ENCODE data around the gene ADPRHL1.
"Not testable (repeated sequence)": the region's sequence is repeated elsewhere in the genome, so short reads cannot be mapped to it uniquely, and the experiment has no call there.

The ADPRHL1 gene

GRCh38 chr13:113454936-113455335, 1.6 kb upstream of the ADPRHL1 start:
- DNase-seq: no peak

DNA sequence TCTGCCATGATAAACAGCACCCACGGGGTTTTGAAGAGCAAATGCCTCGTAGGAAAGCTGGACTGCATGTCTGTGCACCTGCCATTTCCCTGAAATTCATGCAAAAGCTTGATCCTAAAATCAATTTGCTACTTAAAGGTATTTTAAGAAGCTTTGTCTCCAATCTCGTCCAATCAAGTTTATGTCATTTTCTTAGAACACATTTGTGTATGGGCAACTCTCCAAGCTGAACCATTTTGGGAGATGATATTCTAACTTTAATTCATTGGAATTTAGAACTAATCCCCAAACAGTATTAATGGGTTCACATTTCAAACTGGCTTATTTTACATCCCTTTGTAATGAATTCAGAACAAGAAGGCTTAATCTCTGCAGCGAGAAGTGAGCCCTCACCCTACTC, 822 bp downstream of the ADPRHL1 start:
- no peak for DNase-seq

GRCh38 chr13:113451951-113452421, 1.3 kb downstream of the ADPRHL1 start:
- DNase-seq: no peak

DNA sequence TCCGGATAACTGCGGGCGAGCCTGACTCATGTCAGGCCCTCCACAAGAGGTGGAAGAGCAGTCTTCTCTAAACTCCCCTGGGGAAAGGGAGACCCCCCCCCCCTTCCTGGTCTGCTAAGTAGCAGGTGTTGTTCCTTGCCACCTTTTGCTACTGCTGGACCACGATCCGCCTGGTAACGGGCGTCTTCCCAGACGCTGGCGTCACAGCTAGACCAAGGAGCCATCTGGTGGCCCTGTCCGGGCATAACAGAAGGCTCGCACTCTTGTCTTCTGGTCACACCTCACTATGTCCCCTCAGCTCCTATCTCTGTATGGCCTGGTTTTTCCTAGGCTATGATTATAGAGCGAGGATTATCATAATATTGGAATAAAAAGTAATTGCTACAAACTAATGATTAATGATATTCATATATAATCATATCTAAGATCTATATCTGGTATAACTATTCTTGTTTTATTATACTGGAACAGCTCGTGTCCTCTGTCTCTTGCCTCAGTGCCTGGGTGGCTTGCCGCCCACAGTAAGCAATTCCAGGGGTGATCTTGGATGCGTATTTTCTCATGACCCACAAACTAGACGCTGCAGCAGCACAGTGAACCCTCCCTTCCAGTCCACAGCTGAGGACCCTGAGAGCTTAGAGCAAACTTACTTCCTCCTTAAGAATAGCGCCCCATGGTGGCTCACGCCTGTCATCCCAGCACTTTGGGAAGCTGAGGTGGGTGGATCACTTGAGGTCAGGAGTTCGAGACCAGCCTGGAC, 2.2 kb downstream of the ADPRHL1 start:
- not testable (repeated sequence) for DNase-seq

DNA sequence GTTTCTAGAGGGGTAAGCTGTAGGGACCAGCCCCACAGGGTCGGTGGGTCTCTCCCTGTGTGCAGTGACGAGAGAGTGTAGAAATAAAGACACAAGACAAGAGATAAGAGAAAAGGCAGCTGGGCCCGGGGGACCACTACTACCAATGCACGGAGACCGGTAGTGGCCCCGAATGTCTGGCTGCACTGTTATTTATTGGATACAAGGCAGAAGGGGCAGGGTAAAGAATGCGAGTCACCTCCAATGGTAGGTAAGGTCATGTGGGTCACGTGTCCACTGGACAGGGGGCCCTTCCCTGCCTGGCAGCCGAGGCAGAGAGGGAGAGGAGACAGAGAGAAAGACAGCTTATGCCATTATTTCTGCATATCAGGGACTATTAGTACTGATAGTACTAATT, 2.9 kb downstream of the ADPRHL1 start:
- DNase-seq: not testable (repeated sequence)

- DNase-seq: no peak
Measured at GRCh38 chr13:113449693-113450347, 3.5 kb downstream of the ADPRHL1 start.

GRCh38 chr13:113448885-113449692, 4.2 kb downstream of the ADPRHL1 start:
- DNase-seq: no peak

GRCh38 chr13:113448545-113448884, 4.8 kb downstream of the ADPRHL1 start:
- no peak for DNase-seq

- no peak for DNase-seq
Measured at GRCh38 chr13:113447596-113447995, 5.7 kb downstream of the ADPRHL1 start.

DNA sequence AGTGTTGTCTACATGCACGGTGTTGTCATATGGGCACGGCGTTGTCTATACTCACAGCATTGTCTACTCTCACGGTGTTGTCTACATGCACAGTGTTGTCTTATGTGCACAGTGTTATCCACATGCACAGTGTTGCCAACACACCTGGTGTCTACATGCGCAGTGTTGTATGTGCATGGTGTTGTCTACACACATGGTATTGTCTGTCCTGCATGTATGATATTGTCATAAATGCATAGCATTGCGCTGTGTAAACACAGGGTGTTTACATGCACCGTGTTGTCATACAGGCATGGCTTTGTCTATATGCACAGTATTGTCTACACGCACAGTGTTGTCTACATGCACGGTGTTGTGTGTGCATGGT, 6.8 kb downstream of the ADPRHL1 start:
- DNase-seq: no peak

DNA sequence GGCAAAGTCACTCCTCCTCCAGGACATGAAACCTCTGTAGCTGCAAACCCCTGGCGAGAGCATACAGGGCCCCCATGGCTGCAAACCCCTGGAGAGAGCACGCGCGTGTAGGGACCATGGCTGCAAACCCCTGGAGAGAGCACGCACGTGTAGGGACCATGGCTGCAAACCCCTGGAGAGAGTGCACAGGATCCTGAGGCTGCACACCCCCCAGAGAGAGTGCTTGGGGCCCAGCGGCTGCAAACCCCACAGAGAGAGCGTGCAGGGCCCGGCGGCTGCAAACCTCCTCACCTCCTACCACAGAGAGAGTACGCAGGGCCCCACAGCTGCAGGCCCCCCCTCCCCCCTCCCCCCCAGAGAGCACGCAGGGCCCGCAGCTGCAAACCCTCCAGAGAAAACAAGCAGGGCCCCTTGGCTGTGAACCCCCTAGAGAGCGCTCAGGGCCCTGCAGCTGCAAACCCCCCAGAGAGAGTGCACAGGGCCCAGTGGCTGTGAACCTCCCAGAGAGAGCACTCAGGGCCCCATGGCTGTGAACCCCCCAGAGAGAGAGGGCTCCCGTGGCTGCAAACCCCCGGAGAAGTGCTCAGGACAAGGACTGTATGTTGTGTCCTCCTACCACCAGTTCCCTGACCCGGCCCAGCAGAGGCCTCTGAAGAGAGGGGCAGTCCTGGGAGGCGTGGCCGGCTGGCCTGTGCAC, 7.3 kb downstream of the ADPRHL1 start:
- no peak for DNase-seq

GRCh38 chr13:113443991-113444390, 9.3 kb downstream of the ADPRHL1 start:
- DNase-seq: no peak

GRCh38 chr13:113442985-113443362, 10.3 kb downstream of the ADPRHL1 start:
- DNase-seq: no peak

- no peak for DNase-seq
Measured at GRCh38 chr13:113442354-113442984, 10.8 kb downstream of the ADPRHL1 start.

DNA sequence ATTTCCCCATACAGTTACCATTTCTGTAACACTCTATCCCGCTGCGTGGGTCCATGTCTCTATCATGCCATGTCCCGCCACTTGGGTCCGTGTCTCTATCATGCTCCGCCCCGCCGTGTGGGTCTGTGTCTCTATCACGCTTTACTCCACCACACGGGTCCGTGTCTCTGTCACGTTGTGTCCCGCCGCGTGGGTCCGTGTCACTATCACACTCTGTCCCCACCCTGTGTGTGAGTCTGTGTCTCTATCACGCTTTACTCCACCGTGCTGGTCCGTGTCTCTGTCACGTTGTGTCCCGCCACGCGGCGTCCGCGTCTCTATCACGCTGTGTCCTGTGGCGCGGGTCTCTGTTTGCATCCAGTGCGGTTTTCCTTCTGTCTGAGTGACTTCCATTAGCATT, 11.6 kb downstream of the ADPRHL1 start:
- DNase-seq: no peak

DNA sequence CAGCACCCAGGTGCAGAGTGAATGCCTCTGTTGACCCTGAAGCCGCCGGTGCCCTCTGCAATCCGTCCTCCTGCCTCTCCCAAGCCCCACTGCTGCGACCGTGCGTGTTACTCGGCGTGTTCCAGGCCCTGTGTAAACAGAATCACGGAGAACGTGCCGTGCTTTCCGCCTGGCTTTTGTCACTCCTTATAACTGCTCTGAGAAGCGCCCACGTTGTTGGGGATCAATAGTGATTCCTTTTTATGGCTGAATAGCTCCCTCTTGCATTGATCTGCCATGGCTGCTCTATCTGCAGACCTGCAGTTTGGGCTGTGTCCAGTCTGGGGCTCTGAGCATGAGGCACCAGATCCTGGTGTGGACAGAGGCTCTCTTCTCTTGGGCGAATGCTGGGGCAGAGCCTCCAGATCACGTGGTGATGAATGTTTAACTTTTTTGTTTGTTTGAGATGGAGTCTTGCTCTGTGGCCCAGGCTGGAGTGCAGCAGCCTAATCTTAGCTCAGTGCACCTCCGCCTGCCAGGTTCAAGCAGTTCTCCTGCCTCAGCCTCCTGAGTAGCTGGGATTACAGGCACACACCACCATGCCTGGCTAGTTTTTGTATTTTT, 15.8 kb downstream of the ADPRHL1 start:
- no peak for DNase-seq

- DNase-seq: not testable (repeated sequence)
Measured at GRCh38 chr13:113436866-113437265, 16.4 kb downstream of the ADPRHL1 start.

- not testable (repeated sequence) for DNase-seq
Measured at GRCh38 chr13:113435907-113436306, 17.4 kb downstream of the ADPRHL1 start.

DNA sequence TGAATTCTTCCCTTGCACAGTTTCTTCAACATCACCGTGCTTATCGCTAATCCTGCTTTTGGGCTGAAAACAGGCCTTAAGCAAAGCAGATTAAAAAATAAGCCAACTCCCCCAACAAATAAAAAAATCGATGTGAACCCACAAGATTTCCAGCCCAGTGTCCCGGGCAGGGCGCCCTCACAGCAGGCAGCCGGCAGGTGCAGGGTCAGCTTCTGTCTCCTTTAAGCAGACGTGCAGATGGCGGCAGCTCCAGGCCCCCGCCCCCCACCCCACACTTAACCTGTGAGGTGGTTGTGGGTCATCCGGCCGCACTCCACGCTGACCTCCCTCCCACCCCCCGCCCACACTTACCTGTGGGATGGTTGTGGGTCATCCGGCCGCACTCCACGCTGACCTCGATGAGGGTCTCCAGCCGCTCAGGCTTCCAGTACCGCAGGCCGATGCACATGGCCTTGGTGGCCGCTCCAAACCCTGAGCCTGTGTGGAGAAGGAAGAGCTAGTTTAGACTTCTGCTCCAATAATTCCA, 19.8 kb downstream of the ADPRHL1 start:
- DNase-seq: no peak

- no peak for DNase-seq
Measured at GRCh38 chr13:113432506-113433270, 20.6 kb downstream of the ADPRHL1 start.

DNA sequence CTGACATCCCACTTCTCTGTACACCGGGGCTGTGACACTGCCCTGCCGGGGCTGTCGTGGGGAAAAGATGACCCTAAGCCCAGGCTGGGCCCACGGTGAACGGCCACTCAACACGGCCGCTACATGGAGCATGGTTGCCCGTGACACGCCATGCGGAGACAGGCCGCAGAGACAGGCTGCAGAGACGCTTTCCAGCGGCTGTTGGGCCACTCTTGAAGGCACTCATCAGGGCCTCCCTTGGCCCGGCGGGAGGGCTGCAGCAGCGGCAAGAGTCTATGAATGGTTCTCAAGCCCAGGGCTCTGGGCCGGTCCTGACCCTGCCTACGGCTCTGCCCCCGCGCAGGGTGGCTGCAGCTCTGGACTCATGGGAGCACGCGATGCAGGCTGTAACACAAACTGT, 22.1 kb downstream of the ADPRHL1 start:
- no peak for DNase-seq

Data from activated CD4-positive, alpha-beta T cell treated with anti-CD3 and anti-CD28 coated beads for 1 hour (primary cell).